SK-N-SH treated with all-trans-retinoic acid at 6 μM for 48 hours (cell line): Measurements from ENCODE around the gene NSMF.

Experiments used
- ATAC-seq: fragments of 200-7000 bp; cut with Tn5 transposase; 3 replicates; pipeline ENCODE4 v1.9.1; 2020; ENCODE audit warnings: mild to moderate bottlenecking, moderate library complexity
- BACH2 ChIP-seq: fragments of 250-450 bp; sonication (Bioruptor Pico); IDR thresholded peaks from 2 replicates; pipeline ENCODE4 v1.9.0; 2021; ENCODE audit warnings: mild to moderate bottlenecking, borderline replicate concordance
- CREB5 ChIP-seq: fragments of 250-450 bp; sonication (Bioruptor Pico); IDR thresholded peaks from 2 replicates; pipeline ENCODE4 v1.5.1; 2020; ENCODE audit warnings: low read depth, mild to moderate bottlenecking, moderate library complexity
- CSDC2 ChIP-seq: fragments of 250-450 bp; sonication (Bioruptor Pico); IDR thresholded peaks from 2 replicates; pipeline ENCODE4 v1.5.0; 2020; ENCODE audit warnings: mild to moderate bottlenecking, moderate library complexity
- CSRNP3 ChIP-seq: fragments of 250-450 bp; sonication (Bioruptor Pico); IDR thresholded peaks from 2 replicates; pipeline ENCODE4 v1.5.1; 2021; ENCODE audit warnings: mild to moderate bottlenecking, moderate library complexity
- ESRRG ChIP-seq: fragments of 250-450 bp; sonication (Bioruptor Pico); IDR thresholded peaks from 2 replicates; pipeline ENCODE4 v1.6.1; 2021; ENCODE audit warnings: mild to moderate bottlenecking
- GLIS3 ChIP-seq: fragments of 250-450 bp; sonication (Bioruptor Pico); IDR thresholded peaks from 2 replicates; pipeline ENCODE4 v1.5.0; 2020; ENCODE audit warnings: mild to moderate bottlenecking, moderate library complexity
- ISL1 ChIP-seq: fragments of 250-450 bp; sonication (Bioruptor Pico); IDR thresholded peaks from 2 replicates; pipeline ENCODE4 v2.1.2; 2022; ENCODE audit warnings: mild to moderate bottlenecking, moderate library complexity
- OSR1 ChIP-seq: fragments of 250-450 bp; sonication (Bioruptor Pico); IDR thresholded peaks from 2 replicates; pipeline ENCODE4 v1.8.0; 2022; ENCODE audit warnings: moderate library complexity, mild to moderate bottlenecking, inconsistent platforms
- PATZ1 ChIP-seq: fragments of 250-450 bp; sonication (Bioruptor Pico); IDR thresholded peaks from 2 replicates; pipeline ENCODE4 v1.8.0; 2020; ENCODE audit warnings: mild to moderate bottlenecking, moderate library complexity, borderline replicate concordance
- POU6F1 ChIP-seq: fragments of 250-450 bp; sonication (Bioruptor Pico); IDR thresholded peaks from 2 replicates; pipeline ENCODE4 v1.8.0; 2021; ENCODE audit warnings: low read depth, mild to moderate bottlenecking, moderate library complexity, borderline replicate concordance
- RARB ChIP-seq: fragments of 250-450 bp; sonication (Bioruptor Pico); IDR thresholded peaks from 2 replicates; pipeline ENCODE4 v1.8.0; 2021; ENCODE audit warnings: mild to moderate bottlenecking, moderate library complexity
- SNAI2 ChIP-seq: fragments of 250-450 bp; sonication (Bioruptor Pico); IDR thresholded peaks from 2 replicates; pipeline ENCODE4 v1.5.0; 2020; ENCODE audit warnings: mild to moderate bottlenecking, moderate library complexity
- TCF4 ChIP-seq: fragments of 250-450 bp; sonication (Bioruptor Pico); IDR thresholded peaks from 2 replicates; pipeline ENCODE4 v1.8.0; 2021; ENCODE audit warnings: mild to moderate bottlenecking, moderate library complexity, borderline replicate concordance
- TOX ChIP-seq: fragments of 250-450 bp; sonication (Bioruptor Pico); IDR thresholded peaks from 2 replicates; pipeline ENCODE4 v1.8.0; 2021; ENCODE audit warnings: mild to moderate bottlenecking, moderate library complexity, borderline replicate concordance
- TSHZ2 ChIP-seq: fragments of 250-450 bp; sonication (Bioruptor Pico); IDR thresholded peaks from 2 replicates; pipeline ENCODE4 v1.5.0; 2020; ENCODE audit warnings: mild to moderate bottlenecking, moderate library complexity
- ZC3H10 ChIP-seq: fragments of 250-450 bp; sonication (Bioruptor Pico); IDR thresholded peaks from 2 replicates; pipeline ENCODE4 v1.5.1; 2021; ENCODE audit warnings: mild to moderate bottlenecking, moderate library complexity
- ZFP3 ChIP-seq: fragments of 250-450 bp; sonication (Bioruptor Pico); IDR thresholded peaks from 2 replicates; pipeline ENCODE4 v1.5.0; 2020; ENCODE audit warnings: mild to moderate bottlenecking, moderate library complexity
- ZFP30 ChIP-seq: fragments of 450-650 bp; formaldehyde crosslinking; IDR thresholded peaks from 2 replicates; pipeline ENCODE4 v1.5.0; 2022; ENCODE audit warnings: mild to moderate bottlenecking, moderate library complexity
- ZNF565 ChIP-seq: fragments of 450-650 bp; formaldehyde crosslinking; conservative IDR thresholded peaks from 2 replicates; pipeline ENCODE4 v1.5.0; 2020; ENCODE audit warnings: low read depth, mild to moderate bottlenecking, moderate library complexity
- ZNF70 ChIP-seq: fragments of 450-650 bp; formaldehyde crosslinking; IDR thresholded peaks from 2 replicates; pipeline ENCODE4 v1.5.0; 2020; ENCODE audit warnings: mild to moderate bottlenecking, moderate library complexity
- ZNF8 ChIP-seq: fragments of 450-650 bp; formaldehyde crosslinking; IDR thresholded peaks from 2 replicates; pipeline ENCODE4 v1.5.0; 2020; ENCODE audit warnings: mild to moderate bottlenecking, moderate library complexity

Gene NSMF

GRCh38 chr9:137416006-137416562, 43.0 kb downstream of the NSMF start:
- TF ChIP-seq OSR1 (no peak), TOX (CRISPR knock-in tag) (no peak), ZC3H10 (no peak), ZFP30 (no peak), POU6F1 (CRISPR knock-in tag) (no peak), ESRRG (no peak), PATZ1 (CRISPR knock-in tag) (no peak), RARB (CRISPR knock-in tag) (no peak), CSRNP3 (CRISPR knock-in tag) (no peak), ZFP3 (CRISPR knock-in tag) (no peak), ISL1 (CRISPR knock-in tag) (no peak), CREB5 (CRISPR knock-in tag) (no peak), ZNF8 (CRISPR knock-in tag) (no peak), ZNF565 (CRISPR knock-in tag) (no peak), BACH2 (CRISPR knock-in tag) (no peak), SNAI2 (CRISPR knock-in tag) (no peak), GLIS3 (CRISPR knock-in tag) (no peak), TSHZ2 (CRISPR knock-in tag) (no peak), CSDC2 (CRISPR knock-in tag) (no peak)
- no peak for ATAC-seq

GRCh38 chr9:137415451-137415850, 43.7 kb downstream of the NSMF start:
- no peak for ATAC-seq
- TF ChIP-seq ZFP3 (CRISPR knock-in tag), result no peak
- no peak for TF ChIP-seq SNAI2 (CRISPR knock-in tag)
- TF ChIP-seq CSDC2 (CRISPR knock-in tag), result no peak
- no peak for TF ChIP-seq CSRNP3 (CRISPR knock-in tag)
- no peak for TF ChIP-seq TOX (CRISPR knock-in tag)
- no peak for TF ChIP-seq ZNF70 (CRISPR knock-in tag)
- no peak for TF ChIP-seq CREB5 (CRISPR knock-in tag)
- no peak for TF ChIP-seq BACH2 (CRISPR knock-in tag)
- no peak for TF ChIP-seq OSR1
- TF ChIP-seq TCF4 (CRISPR knock-in tag), result no peak
